T-helper 1 cell treated with Interleukin-12 subunit alpha and Interleukin-12 subunit beta and Interleukin-4 antibody, amounts not matched to agents 30 μg/mL and 1 μg/mL, for 36 hours (primary cell): ENCODE results near the gene ABHD10.
"Not testable (repeated sequence)": the region's sequence is repeated elsewhere in the genome, so short reads cannot be mapped to it uniquely, and the experiment has no call there.

Experiments used
- H3K27ac Mint-ChIP-seq: one replicate; pipeline ENCODE4 v1.8.0; 2021; ENCODE audit warnings: mild to moderate bottlenecking, mixed read lengths
- H3K27me3 Mint-ChIP-seq: one replicate; pipeline ENCODE4 v1.8.0; 2021; ENCODE audit warnings: low read depth, mixed read lengths
- H3K36me3 Mint-ChIP-seq: one replicate; pipeline ENCODE4 v1.8.0; 2021; ENCODE audit warnings: low read depth, mixed read lengths
- H3K4me1 Mint-ChIP-seq: one replicate; pipeline ENCODE4 v1.8.0; 2021; ENCODE audit warnings: low read depth, mixed read lengths
- H3K4me3 Mint-ChIP-seq: one replicate; pipeline ENCODE4 v1.8.0; 2021; ENCODE audit warnings: mild to moderate bottlenecking, moderate library complexity, mixed read lengths
- H3K9me3 Mint-ChIP-seq: one replicate; pipeline ENCODE4 v1.8.0; 2021; ENCODE audit warnings: mixed read lengths

The ABHD10 gene

DNA sequence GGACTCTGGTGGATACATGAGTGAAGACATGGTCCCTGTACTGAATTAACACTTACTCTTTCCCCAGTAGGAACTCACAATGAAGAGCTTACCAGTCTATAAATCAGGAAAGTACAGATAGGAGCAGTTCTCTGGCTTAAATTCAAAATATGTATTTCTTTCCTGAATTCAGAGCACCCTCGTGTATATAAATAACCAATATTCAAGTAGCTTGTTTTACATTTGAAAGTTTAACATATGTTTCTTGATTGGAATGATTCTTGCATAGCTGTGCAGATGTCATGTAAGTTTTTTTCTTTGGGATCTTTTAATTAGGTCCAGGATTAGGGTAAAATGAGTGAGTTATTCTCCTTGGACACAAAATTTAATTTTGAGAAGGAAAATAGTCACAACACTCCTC, 40.9 kb downstream of the ABHD10 start:
- no peaks in the 10 kb centered on the region for H3K36me3 Mint-ChIP-seq
- no peak overlapping the region for H3K27ac Mint-ChIP-seq
- no peaks in the 10 kb centered on the region for H3K9me3 Mint-ChIP-seq
- H3K4me1 Mint-ChIP-seq = peaks cover 4% of the 10 kb centered on the region
- no peak overlapping the region for H3K4me3 Mint-ChIP-seq
- peaks cover 3% of the 10 kb centered on the region for H3K27me3 Mint-ChIP-seq

DNA sequence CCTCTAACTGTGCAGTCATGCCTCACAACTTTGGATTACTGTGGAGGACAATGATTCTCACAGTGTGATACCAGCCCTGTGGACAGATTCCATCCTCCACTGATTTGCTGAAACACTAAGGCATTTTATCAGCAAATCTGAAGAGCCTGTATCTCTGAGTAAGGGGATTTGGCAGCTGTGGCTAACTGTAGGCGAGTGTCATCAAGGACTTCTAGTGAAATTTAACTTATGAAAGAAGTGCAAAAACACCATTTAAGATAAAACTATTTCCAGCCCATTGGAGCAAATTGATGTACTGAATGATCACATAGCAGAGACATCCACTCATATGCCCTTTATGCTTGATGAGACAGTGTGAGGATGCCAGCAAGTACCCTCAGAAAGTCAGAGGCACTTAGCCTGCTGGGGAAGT, 41.9 kb downstream of the ABHD10 start:
- Mint-ChIP-seq H3K36me3 (no peaks in the 10 kb centered on the region), H3K4me1 (peaks cover 4% of the 10 kb centered on the region), H3K9me3 (no peaks in the 10 kb centered on the region), H3K27me3 (peaks cover 3% of the 10 kb centered on the region), H3K27ac (no peak overlapping the region), H3K4me3 (no peak overlapping the region)

DNA sequence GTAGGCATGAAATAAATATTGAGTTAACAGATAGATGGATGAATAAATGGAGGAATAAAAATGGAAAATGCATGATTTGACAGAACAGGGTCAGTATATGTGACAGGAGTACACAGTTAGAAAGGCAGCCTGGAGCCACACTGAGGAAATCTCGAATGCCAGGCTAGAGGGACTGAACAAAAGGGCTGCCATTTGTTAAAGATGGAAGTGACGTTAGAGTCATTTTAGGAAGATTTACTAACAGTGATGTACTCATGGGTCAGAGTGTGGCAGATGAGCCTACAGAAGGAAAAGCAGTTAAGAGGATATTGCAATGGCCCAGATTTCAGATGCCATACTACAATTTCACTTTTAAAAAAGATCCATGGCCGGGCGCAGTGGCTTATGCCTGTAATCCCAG, 48.3 kb downstream of the ABHD10 start:
- Mint-ChIP-seq H3K36me3 (no peaks in the 10 kb centered on the region), H3K4me3 (no peak overlapping the region), H3K4me1 (no peaks in the 10 kb centered on the region), H3K27ac (no peak overlapping the region), H3K9me3 (no peaks in the 10 kb centered on the region), H3K27me3 (peaks cover 1% of the 10 kb centered on the region)

- Mint-ChIP-seq H3K27me3 (peaks cover 5% of the 10 kb centered on the region), H3K9me3 (no peaks in the 10 kb centered on the region), H3K4me1 (no peaks in the 10 kb centered on the region), H3K36me3 (no peaks in the 10 kb centered on the region), H3K4me3 (no peak overlapping the region), H3K27ac (no peak overlapping the region)
Measured at GRCh38 chr3:112027826-112028225, 49.0 kb downstream of the ABHD10 start.

GRCh38 chr3:112030901-112031300, 52.1 kb downstream of the ABHD10 start:
- no peaks in the 10 kb centered on the region for H3K36me3 Mint-ChIP-seq
- H3K9me3 Mint-ChIP-seq = no peaks in the 10 kb centered on the region
- no peak overlapping the region for H3K27ac Mint-ChIP-seq
- no peaks in the 10 kb centered on the region for H3K4me1 Mint-ChIP-seq
- H3K4me3 Mint-ChIP-seq = no peak overlapping the region
- H3K27me3 Mint-ChIP-seq = peaks cover 11% of the 10 kb centered on the region

- Mint-ChIP-seq H3K4me3 (no peak overlapping the region), H3K36me3 (no peaks in the 10 kb centered on the region), H3K27me3 (peaks cover 11% of the 10 kb centered on the region), H3K9me3 (no peaks in the 10 kb centered on the region), H3K4me1 (no peaks in the 10 kb centered on the region), H3K27ac (no peak overlapping the region)
Measured at GRCh38 chr3:112032098-112032731, 53.4 kb downstream of the ABHD10 start.

- no peak within 1 kb of the TSS for H3K4me3 Mint-ChIP-seq
- peaks cover 11% of the 10 kb centered on the region for H3K27me3 Mint-ChIP-seq
- H3K9me3 Mint-ChIP-seq = no peaks in the 10 kb centered on the region
- H3K36me3 Mint-ChIP-seq = no peaks in the 10 kb centered on the region
- no peaks in the 10 kb centered on the region for H3K4me1 Mint-ChIP-seq
- H3K27ac Mint-ChIP-seq = no peak within 1 kb of the TSS
Measured at GRCh38 chr3:112034436-112034835, 55.6 kb downstream of the ABHD10 start, which contains the start of gene TMPRSS7. TMPRSS7 (plus strand) TSS chr3:112034736; CDS start chr3:112034846, 110 bp downstream.

GRCh38 chr3:112035241-112035640, 56.4 kb downstream of the ABHD10 start:
- Mint-ChIP-seq H3K4me1 (no peaks in the 10 kb centered on the region), H3K4me3 (no peak overlapping the region), H3K36me3 (no peaks in the 10 kb centered on the region), H3K27me3 (peaks cover 11% of the 10 kb centered on the region), H3K27ac (no peak overlapping the region), H3K9me3 (no peaks in the 10 kb centered on the region)

DNA sequence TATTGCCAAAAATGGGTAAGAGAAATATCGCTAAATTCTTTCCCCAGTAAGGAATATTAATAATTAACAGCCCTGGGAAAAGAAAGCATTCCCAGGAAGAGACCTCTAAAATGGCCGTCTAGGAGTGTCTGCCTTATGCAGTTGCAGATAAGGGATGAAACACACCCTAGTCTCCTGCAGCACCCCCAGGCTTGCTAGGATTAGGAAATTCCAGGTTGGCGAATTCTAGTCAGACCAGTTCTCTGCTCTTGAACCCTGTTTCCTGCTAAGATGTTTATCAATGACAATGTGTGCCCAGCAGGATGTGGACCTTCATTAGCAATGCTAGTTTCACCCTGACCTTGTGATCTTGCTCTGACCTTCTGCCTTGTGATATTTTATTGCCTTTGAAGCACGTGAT, 58.4 kb downstream of the ABHD10 start:
- H3K27me3 Mint-ChIP-seq, H3K27ac Mint-ChIP-seq, H3K4me3 Mint-ChIP-seq, H3K9me3 Mint-ChIP-seq, H3K36me3 Mint-ChIP-seq, H3K4me1 Mint-ChIP-seq: not testable (repeated sequence)

DNA sequence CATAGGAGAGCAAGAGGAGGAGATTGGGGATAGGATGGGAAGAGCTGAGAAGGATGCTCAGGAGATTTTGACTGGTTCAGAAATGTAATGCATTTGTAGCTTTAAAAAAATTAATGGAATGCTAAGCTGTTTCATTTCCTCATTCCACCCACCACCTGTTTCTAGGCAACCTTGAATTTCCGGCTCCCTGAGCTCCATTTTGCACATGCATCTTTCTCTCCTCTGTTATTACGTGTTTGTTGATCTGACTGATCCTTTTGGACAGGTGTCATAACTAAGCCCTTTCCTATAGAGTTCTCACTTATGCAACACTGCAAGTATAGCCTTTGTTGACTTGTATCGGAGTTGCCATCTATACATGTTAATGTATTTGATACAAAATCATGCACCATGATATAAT, 60.0 kb downstream of the ABHD10 start:
- Mint-ChIP-seq H3K4me1 (no peaks in the 10 kb centered on the region), H3K27me3 (peaks cover 6% of the 10 kb centered on the region), H3K4me3 (no peak overlapping the region), H3K9me3 (no peaks in the 10 kb centered on the region), H3K36me3 (no peaks in the 10 kb centered on the region), H3K27ac (no peak overlapping the region)

GRCh38 chr3:112041321-112041720, 62.5 kb downstream of the ABHD10 start:
- no peaks in the 10 kb centered on the region for H3K4me1 Mint-ChIP-seq
- H3K27me3 Mint-ChIP-seq = no peaks in the 10 kb centered on the region
- no peaks in the 10 kb centered on the region for H3K9me3 Mint-ChIP-seq
- no peak overlapping the region for H3K27ac Mint-ChIP-seq
- no peaks in the 10 kb centered on the region for H3K36me3 Mint-ChIP-seq
- H3K4me3 Mint-ChIP-seq = no peak overlapping the region

GRCh38 chr3:112042842-112043280, 64.0 kb downstream of the ABHD10 start:
- H3K36me3 Mint-ChIP-seq = no peaks in the 10 kb centered on the region
- H3K4me1 Mint-ChIP-seq = peaks cover 3% of the 10 kb centered on the region
- no peak overlapping the region for H3K27ac Mint-ChIP-seq
- H3K27me3 Mint-ChIP-seq = no peaks in the 10 kb centered on the region
- H3K4me3 Mint-ChIP-seq = no peak overlapping the region
- no peaks in the 10 kb centered on the region for H3K9me3 Mint-ChIP-seq
